ENCODE data around the gene RTN4.

- TF ChIP-seq POLR2A (IDR thresholded peaks at IDR 0.05) (no peak), CTCF (IDR thresholded peaks at IDR 0.05) (no peak)
Observed at GRCh38 chr2:54999182-54999581, 51.1 kb downstream of the RTN4 start.
